ENCODE data around the gene BMI1. TPM values are rescaled to one million over a fixed set of nuclear protein-coding genes. Genes with fewer than 3 reads are reported as not detected.

Gene BMI1
- total and polyA plus RNA-seq, 12 donors: 15.0 to 44.1 (median 32.0) TPM

GRCh38 chr10:22363305-22363704 is 42.4 kb downstream of the BMI1 start:
- H3K27me3 ChIP-seq: peaks cover 0 to 21% (median 5%) of the 10 kb centered on the region in 7 donors
- 94 to 95% methylated on average over 6 of the region's 6 CpGs for WGBS, 2 donors
- DNase-seq (no peak), ATAC-seq (no peak)
- TF ChIP-seq CTCF (IDR thresholded peaks at IDR 0.05): no peak
- H3K4me3 ChIP-seq: no peak overlapping the region
- no peak overlapping the region for H3K27ac ChIP-seq
- intact Hi-C loops (cut with DNase I): no loop called here
- H3K4me1 ChIP-seq: no peaks in the 10 kb centered on the region
- no peaks in the 10 kb centered on the region for H3K9me3 ChIP-seq
- no peaks in the 10 kb centered on the region for H3K36me3 ChIP-seq

GRCh38 chr10:22364407-22365140 is 43.7 kb downstream of the BMI1 start:
- no peak for ATAC-seq

GRCh38 chr10:22365233-22365632 is 44.3 kb downstream of the BMI1 start:
- peaks cover 0 to 26% (median 5%) of the 10 kb centered on the region in 7 donors for H3K27me3 ChIP-seq
- H3K4me1 ChIP-seq: peaks cover 0 to 7% (median 0%) of the 10 kb centered on the region in 9 donors
- WGBS, 2 donors: 92 to 95% methylated on average over 1 of the region's 1 CpG
- H3K27ac ChIP-seq: no peak overlapping the region
- intact Hi-C loops (cut with DNase I): no loop called here
- ATAC-seq (peak in 3 of 8 donors; percentile 46 to 61 (median 51)), DNase-seq (no peak)
- H3K36me3 ChIP-seq: no peaks in the 10 kb centered on the region
- no peak overlapping the region for H3K4me3 ChIP-seq
- H3K9me3 ChIP-seq: no peaks in the 10 kb centered on the region
- TF ChIP-seq CTCF (IDR thresholded peaks at IDR 0.05): no peak

More at GRCh38 chr10:22364407-22365140, 43.7 kb downstream of the BMI1 start:
- peaks cover 0 to under 1% (median 0%) of the 10 kb centered on the region in 9 donors for H3K4me1 ChIP-seq
- peaks cover 0 to 28% (median 5%) of the 10 kb centered on the region in 7 donors for H3K27me3 ChIP-seq
- H3K27ac ChIP-seq: no peak overlapping the region
- no peak overlapping the region for H3K4me3 ChIP-seq
- no peaks in the 10 kb centered on the region for H3K9me3 ChIP-seq
- DNase-seq: no peak
- no peak for TF ChIP-seq CTCF (IDR thresholded peaks at IDR 0.05)
- H3K36me3 ChIP-seq: no peaks in the 10 kb centered on the region
- intact Hi-C loops (cut with DNase I): no loop called here
- 88 to 89% methylated on average over 5 of the region's 5 CpGs for WGBS, 2 donors

GRCh38 chr10:22365644-22366434 is 44.9 kb downstream of the BMI1 start:
- WGBS, 2 donors: 86 to 87% methylated on average over 4 of the region's 4 CpGs
- peaks cover 0 to 13% (median 0%) of the 10 kb centered on the region in 9 donors for H3K4me1 ChIP-seq
- TF ChIP-seq CTCF (IDR thresholded peaks at IDR 0.05): no peak
- no peaks in the 10 kb centered on the region for H3K36me3 ChIP-seq
- no peak overlapping the region for H3K4me3 ChIP-seq
- H3K27me3 ChIP-seq: peaks cover 0 to 25% (median 5%) of the 10 kb centered on the region in 7 donors
- H3K27ac ChIP-seq: no peak overlapping the region
- no peaks in the 10 kb centered on the region for H3K9me3 ChIP-seq
- ATAC-seq (no peak), DNase-seq (no peak)
- intact Hi-C loops (cut with DNase I): no loop called here

Data from heart right ventricle (tissue), 16 donors.